Left hindlimb (tissue), 1 donor: ENCODE measurements around the gene COX20.
A peak's percentile ranks its signal among the peaks of the same experiment; 100 is the strongest.

Experiments
- DNase-seq: peaks from one replicate; pipeline ENCODE4 v3.0.0-alpha.2; 2018

COX20 gene

GRCh38 chr1:244854166-244854565, 18.7 kb downstream of the COX20 start:
- no peak for DNase-seq

DNA sequence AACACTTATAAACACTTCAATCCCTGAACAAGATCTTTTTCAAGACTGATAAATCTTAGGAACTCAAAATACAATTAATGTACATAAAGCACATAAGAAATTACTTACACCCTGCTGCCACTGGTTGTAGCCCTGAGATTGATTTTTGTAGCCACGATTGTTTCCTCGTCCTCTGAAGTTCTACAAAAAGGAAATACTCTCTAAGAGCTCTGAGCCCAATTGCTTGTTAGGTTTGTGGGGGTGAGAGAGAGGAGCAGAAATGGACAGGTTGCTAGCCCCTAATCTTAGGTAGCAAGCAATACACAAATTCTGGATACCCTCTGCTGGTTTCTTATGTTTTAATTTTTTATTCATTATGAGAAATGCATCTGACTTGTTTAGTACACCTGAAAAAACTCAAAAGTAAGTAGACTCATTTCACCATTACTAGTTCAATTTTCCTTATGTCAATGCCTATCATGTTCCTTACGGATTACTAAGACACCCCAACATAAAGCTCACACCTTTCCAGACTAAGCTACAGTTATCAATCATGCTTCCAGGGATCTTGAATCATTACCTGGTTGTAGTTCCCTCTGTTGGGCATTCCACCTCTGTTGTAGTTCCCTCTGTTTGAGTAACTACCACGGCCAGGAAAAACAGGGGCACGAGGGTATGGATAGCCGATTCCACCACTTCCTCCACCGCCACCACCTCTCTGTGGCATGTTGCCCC, 19.6 kb downstream of the COX20 start:
- no peak for DNase-seq

DNA sequence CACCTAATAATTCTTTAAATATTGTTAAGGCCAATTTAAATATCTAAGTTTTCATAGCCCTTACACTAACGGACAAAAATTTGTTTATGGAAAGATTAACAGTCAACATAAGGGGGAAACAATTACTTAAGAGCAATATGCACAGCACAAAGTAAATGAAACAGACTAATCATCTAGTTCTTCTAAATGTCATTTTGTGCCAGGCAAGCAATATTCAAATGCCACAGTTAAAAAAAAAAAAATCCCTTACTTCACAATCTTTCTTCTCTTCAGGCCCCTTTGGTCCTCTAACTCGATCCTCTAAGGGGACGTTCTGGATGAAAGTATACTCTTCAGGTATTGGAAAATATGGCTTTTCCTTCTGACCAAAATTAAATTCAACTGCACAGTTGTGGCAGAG, 22.3 kb downstream of the COX20 start:
- DNase-seq, result no peak

GRCh38 chr1:244858357-244858756, 22.9 kb downstream of the COX20 start:
- DNase-seq, result no peak

DNA sequence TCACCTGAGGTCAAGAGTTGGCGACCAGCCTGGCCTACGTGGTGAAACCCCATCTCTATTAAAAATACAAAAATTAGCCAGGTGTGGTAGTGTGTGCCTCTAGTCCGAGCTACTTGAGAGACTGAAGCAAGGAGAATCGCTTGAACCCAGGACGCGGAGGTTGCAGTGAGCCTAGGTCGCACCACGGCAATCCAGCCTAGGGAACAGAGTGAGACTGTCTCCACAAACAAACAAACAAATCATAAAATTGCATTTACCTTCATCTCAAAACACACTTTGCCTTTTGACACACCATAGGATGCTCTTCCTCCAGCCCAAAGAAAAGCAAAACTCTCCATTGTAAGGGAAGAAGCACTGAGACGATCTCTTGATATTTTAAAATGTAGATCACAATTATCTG, 24.6 kb downstream of the COX20 start:
- no peak for DNase-seq

DNA sequence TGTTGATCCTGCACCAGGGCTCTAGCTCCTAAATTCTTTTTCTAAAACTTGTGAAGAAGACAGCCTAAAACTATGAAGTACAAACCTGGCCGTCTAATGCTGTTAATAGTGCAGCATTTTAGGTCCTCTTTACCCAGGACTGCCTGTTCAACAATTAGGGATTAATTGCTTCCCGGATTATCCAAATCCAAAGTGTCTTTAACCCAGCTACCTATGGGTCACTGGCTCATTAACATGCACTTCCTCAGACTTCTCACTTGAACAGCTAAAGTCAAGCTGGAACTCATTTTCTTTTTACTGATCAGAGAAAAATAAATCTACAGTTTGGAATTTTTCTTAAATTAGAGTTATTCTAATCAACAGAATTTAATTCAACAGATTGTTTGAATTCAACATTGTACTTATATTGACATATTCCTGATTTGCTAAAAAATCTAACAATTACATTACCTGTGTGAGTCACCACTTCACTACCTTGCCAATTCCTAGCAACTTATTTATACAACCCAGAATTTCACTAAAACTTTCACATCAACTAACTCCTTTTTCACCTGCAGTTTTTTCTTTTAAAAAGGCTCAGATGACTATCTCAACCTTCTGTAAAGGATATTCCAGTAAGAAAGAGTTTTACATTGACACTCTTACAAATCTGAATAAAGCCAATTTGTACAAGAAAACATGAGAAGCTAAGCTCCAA, 25.6 kb downstream of the COX20 start:
- DNase-seq, result no peak

- no peak for DNase-seq
Measured at GRCh38 chr1:244861683-244862082, 26.2 kb downstream of the COX20 start.

DNA sequence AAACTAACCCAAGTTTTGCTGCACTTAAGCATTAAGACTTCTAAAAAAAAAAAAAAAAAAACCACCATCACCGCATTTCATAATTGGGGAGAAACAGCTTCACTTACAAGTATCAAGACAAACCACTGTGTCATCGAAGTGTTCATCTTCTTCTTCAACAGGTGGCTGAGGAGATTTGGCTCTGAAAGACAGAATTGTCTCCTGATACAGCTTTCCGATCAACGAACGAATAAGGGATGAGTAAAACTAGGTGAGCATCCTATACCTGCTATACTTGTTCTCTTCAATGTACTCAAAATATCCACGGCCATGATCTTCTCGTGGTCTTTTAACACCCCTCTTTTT, 26.9 kb downstream of the COX20 start:
- no peak for DNase-seq

- peak; percentile 97 for DNase-seq
Measured at GRCh38 chr1:244862699-244863490, 27.4 kb downstream of the COX20 start.

DNA sequence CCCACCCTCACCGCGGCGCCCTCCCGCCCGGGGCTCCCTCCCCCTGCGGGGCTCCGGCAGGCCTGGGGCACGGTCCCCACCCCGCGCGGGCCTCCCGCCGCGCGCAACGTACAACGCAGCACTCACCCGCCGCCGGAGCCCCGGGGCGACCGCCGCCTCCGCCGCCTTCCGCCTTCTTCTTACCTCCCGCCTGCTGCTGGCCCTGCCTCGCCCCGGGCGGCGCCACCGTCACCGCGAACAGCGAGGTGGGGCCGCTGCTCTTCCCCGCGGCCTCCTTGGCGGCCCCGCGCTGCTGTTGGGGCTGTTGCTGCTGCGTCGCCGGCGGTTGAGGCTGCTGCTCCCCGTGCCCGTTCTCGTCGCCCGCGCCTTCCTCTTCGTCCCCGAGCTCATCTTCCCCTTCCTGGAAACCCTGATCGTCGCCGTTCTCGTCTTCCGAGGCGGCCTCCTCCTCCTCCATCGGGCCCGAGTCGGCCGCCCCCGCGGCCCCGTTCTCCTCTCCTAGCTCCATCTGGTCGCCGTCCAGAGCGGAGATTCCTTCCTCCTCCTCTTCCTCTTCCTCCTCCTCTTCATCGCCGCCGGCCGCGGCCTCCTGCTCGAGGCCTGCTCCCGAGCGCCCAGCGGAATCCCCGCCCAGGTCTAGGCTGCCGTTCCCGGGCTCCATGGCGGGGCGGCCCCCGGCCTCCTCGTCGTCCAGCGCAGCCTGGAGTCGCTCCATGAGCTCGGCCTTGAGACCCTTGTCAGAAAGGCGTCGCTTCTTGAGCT, 28.2 kb downstream of the COX20 start:
- no peak for DNase-seq

DNA sequence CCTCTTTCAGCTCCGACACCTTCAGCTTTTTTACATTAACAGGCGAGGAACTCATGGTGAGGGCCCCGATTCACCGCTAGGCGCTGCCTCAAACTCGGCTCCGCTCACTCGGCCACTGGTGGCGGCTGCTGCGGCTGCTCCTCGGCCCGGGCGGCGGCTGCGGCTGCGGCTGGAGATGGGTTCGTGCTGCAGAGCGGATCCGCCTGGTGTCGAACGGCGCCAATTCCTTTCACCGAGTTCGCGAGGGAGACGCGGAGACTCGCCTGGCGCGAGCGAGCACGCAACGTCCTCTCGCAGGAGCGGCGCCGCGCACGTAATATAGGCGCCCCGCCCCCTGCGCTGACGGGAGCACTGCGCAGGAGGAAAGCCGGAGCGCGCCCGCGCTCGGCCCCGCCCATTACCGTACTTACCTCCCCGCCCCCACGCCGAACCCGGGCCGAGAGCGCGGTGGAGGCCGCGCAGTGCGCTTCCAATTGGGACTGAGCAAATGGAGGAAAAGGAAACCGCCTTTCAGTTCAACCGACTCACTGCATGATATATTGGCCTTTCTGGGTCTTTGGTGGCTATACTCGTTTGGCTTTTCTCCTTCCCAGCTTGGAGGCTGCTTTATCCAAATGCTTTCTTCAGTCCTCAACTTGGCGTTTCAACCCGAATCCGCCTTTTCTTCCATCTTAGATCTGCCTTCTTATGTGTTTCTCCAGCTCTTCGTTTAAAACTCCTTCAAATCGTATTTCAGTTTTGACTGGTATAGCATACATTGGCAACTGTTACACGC, 29.0 kb downstream of the COX20 start, which contains the start of gene HNRNPU:
HNRNPU (minus strand) TSS at position 291 of the 775 bp plus-strand sequence; CDS start at position 55, 236 bp downstream.
- peak; percentile 98 for DNase-seq

DNA sequence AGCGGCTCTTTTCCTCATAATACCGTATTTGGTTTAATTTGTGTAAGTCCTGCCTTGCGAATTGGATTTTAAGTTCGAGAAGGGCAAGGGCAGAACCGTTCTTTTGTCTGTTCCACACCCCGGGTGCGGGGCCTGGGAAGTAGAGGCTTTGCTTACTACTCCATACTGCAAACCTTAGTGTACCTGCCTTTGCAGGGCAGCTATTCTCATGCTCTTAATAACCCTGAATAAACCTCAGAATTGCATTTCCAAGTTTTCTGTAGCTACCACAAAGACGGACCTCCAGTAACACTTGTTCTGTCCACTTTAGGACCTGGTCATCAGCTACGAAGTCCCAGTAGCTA, 29.5 kb downstream of the COX20 start:
- peak; percentile 67 for DNase-seq

GRCh38 chr1:244865820-244866219, 30.4 kb downstream of the COX20 start:
- no peak for DNase-seq

GRCh38 chr1:244866355-244866754, 30.9 kb downstream of the COX20 start:
- no peak for DNase-seq

GRCh38 chr1:244868484-244869363, 33.3 kb downstream of the COX20 start:
- no peak for DNase-seq

GRCh38 chr1:244869364-244869827, 33.9 kb downstream of the COX20 start:
- no peak for DNase-seq

DNA sequence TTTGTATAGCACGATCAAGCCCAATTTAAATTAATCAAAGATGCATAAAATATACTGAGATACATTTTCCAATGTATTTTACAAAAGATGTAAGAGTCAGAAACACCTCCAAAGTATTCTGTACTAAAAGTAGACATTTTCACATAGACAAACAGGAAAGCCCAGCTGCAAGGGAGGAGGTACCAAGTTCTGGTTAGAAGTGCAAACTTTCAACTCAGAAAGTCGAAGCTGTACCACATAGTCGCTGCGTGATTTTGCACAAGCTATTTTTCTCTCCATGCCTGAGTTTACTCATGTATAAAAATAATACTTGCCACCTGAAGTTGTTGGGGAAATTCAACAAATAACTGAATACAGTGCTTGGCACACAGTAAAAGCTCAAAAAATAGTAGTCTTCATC, 34.5 kb downstream of the COX20 start:
- DNase-seq, result no peak

- no peak for DNase-seq
Measured at GRCh38 chr1:244874974-244875579, 39.6 kb downstream of the COX20 start.

DNA sequence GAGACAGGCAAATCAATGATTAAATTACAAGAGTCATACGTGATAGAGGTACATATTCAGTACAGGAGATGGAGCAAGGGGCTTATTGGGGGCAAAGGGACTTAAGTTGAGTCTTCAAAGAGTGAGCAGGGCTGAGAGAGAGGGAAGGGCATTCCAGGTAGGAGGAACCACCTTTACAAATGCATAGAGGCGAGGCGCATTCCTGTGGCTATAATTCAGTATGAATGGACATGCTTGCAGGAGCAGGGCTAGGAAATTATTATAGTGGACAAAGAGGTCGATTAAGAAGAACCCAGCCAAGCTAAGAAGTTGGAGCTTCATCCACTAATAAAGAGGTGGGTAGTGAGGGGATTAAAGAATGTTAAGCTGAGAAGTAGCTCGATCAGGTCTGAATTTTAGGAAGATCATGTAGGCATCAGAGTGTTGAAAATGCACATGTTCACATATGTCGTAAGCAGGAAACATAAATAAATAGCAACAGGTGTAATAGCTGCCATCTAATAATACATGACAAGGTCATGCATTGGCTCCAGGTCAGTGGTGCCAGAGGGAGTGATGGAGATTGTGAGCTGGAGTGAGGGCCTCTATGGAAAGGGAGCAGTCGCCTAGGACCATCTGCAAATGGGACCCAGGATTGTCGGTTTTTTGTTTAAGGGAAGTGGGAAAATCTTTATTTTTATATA, 40.9 kb downstream of the COX20 start:
- no peak for DNase-seq

DNA sequence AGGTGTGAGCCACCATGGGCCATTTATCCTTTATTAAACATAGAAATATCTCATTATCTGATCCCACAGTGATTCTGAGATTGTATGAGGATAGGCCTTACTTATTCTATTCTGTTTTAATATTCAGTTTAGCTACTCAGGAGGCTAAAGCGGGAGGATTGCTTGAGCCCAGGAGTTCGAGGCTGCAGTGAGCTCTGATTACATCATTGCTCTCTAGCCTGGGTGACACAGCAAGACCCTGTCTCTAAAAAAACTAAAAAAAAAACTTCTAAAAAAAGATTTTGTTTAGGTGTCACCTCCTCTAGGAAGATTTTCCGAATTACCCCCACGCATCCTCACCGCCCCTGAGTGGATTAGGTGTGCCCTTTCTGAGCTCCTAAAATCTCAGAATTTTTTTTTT, 43.2 kb downstream of the COX20 start:
- DNase-seq, result no peak
